Prostate gland (tissue), 2 donors: ENCODE data around the gene LIX1L. TPM values are rescaled to one million over a fixed set of nuclear protein-coding genes. Genes with fewer than 3 reads are reported as not detected.

ENCODE experiments used
- DNase-seq: peaks from one replicate; pipeline ENCODE4 v3.0.0-alpha.2; 2019; ENCODE audit warnings: low spot score
- H3K27ac ChIP-seq, 2 donors: fragments of 200-600 bp; sonication (generic); 2 replicates each; pipeline ENCODE4 v1.5.1; 2017 to 2019
- H3K27me3 ChIP-seq: fragments of 200-600 bp; sonication (generic); replicated peaks from 2 replicates; pipeline ENCODE4 v1.5.1; 2019; ENCODE audit not compliant: insufficient read depth
- H3K36me3 ChIP-seq, 2 donors: fragments of 200-600 bp; sonication (generic); 1 replicate in 1 of 2; 2 replicates in 1 of 2; pipeline versions ENCODE4 v1.5.1 to v1.8.1; 2017 to 2019
- H3K4me1 ChIP-seq: fragments of 200-600 bp; sonication (generic); replicated peaks from 2 replicates; pipeline ENCODE4 v1.5.1; 2019
- H3K4me3 ChIP-seq, 2 donors: fragments of 200-600 bp; sonication (generic); 2 replicates each; pipeline ENCODE4 v1.5.1; 2017 to 2019
- H3K9me3 ChIP-seq: fragments of 200-600 bp; sonication (generic); 2 replicates; pipeline ENCODE4 v1.5.1; 2017
- POLR2A ChIP-seq: fragments of 450-650 bp; IDR thresholded peaks from one replicate; pipeline ENCODE4 v1.6.1; 2016; ENCODE audit warnings: antibody characterized with exemption, mild to moderate bottlenecking
- POLR2AphosphoS5 ChIP-seq: sonication (generic); formaldehyde crosslinking; IDR thresholded peaks from one replicate; pipeline ENCODE4 v1.6.1; 2017; ENCODE audit warnings: antibody characterized with exemption
- WGBS: methylation state at CpG from one replicate; pipeline ENCODE4 v1.1.5; 2018; 5-methylcytosine and 5-hydroxymethylcytosine counted together
- intact Hi-C: fragments of 100-400 bp; cut with DNase I; formaldehyde crosslinking; loops from one replicate; pipeline ENCODE4 v1.14.2; 2022
- total RNA-seq, 2 donors: library from RNA; depleted of rRNA; stranded (reverse); fragments of >200 nt; gene quantifications; one replicate each; pipeline ENCODE4 v1.1.0, GENCODE V29; 2016
- TF ChIP-seq, protein P1 (sequence below), 4 experiments: fragments of 200-600 bp in 2 of 4; fragments of 450-650 bp in 2 of 4; sonication (generic) in 2 of 4; IDR thresholded peaks; 1 replicate in 3 of 4; 2 replicates in 1 of 4; pipeline ENCODE4 v1.5.1; 2016 to 2019; ENCODE audit warnings: antibody characterized with exemption in 4 of 4, mild to moderate bottlenecking in 2 of 4, moderate library complexity in 2 of 4

The LIX1L gene
- total RNA-seq, 2 donors from 2014 or later, result 30.0 to 31.8 TPM

DNA sequence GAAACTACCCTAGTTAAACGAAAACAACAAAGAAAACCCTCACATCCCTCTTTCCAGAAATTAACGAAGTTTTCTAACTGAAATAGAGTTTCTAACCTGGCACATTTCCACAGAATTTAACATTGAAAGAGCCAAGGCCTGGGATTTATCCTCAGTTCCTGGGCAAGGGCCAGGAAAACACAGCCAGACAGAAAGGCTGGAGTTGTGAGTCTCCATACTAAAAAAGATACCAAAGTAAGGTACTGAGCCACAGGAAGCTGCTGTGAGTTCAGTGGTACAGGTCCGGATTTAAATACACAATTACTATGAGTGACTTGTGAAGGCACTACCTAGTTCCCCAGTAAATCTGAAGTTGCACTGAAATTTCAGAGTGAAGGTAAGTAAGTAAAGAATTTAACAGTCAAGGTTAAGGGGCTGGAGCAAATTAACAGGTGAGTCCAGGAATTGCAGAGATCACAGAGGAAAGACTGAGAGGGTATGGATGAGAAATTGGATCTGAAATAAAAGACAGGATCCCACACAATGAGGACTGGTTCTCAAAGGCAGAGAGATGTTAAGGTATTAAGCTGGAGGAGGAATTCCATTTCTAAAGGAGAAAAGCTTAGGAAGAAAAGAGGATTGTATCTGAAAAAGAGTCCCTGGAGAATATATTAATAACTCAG is 905 bp downstream of the LIX1L start:
- 2% methylated on average over 3 of the region's 3 CpGs for WGBS
- H3K36me3 ChIP-seq, result no peaks in the 10 kb centered on the region
- no peak for DNase-seq
- peak overlapping the region; percentile 78 to 97 for H3K27ac ChIP-seq
- TF ChIP-seq POLR2A (no peak), POLR2AphosphoS5 (no peak)
- TF ChIP-seq, protein P1, sequence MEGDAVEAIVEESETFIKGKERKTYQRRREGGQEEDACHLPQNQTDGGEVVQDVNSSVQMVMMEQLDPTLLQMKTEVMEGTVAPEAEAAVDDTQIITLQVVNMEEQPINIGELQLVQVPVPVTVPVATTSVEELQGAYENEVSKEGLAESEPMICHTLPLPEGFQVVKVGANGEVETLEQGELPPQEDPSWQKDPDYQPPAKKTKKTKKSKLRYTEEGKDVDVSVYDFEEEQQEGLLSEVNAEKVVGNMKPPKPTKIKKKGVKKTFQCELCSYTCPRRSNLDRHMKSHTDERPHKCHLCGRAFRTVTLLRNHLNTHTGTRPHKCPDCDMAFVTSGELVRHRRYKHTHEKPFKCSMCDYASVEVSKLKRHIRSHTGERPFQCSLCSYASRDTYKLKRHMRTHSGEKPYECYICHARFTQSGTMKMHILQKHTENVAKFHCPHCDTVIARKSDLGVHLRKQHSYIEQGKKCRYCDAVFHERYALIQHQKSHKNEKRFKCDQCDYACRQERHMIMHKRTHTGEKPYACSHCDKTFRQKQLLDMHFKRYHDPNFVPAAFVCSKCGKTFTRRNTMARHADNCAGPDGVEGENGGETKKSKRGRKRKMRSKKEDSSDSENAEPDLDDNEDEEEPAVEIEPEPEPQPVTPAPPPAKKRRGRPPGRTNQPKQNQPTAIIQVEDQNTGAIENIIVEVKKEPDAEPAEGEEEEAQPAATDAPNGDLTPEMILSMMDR (IDR thresholded peaks at IDR 0.05), result no peak
- peak overlapping the region; percentile 55 to 80 for H3K4me3 ChIP-seq
- peaks cover 5% of the 10 kb centered on the region for H3K4me1 ChIP-seq
- H3K9me3 ChIP-seq, result no peaks in the 10 kb centered on the region
- H3K27me3 ChIP-seq, result no peaks in the 10 kb centered on the region
- intact Hi-C loops, result no loop called here

DNA sequence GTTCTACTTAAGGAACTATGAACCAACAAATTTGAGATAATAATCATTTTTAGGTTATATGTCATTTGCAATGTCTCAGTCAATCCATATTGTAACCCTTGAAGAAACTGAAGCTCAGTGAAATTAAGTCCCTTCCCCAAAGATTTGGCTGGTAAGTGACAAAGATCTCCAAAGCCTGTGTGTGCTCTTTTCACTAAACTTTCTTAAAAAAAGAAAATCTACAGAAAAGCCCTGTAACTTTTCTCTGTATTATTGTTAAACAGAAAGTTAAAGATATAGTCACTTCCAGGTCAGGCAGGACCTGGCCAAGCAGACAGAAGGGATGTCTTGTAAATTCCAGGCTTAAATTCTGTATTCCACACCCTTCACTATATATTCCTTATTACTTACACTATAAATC is 1.5 kb downstream of the LIX1L start:
- no peaks in the 10 kb centered on the region for H3K36me3 ChIP-seq
- peaks cover 5% of the 10 kb centered on the region for H3K4me1 ChIP-seq
- no peak for TF ChIP-seq POLR2A
- no peak for TF ChIP-seq POLR2AphosphoS5
- TF ChIP-seq, protein P1 (IDR thresholded peaks at IDR 0.05), result no peak
- peak overlapping the region; percentile 78 to 97 for H3K27ac ChIP-seq
- H3K27me3 ChIP-seq, result no peaks in the 10 kb centered on the region
- no peaks in the 10 kb centered on the region for H3K9me3 ChIP-seq
- peak overlapping the region; percentile 55 to 80 for H3K4me3 ChIP-seq
- DNase-seq, result no peak
- intact Hi-C loops, result no loop called here

DNA sequence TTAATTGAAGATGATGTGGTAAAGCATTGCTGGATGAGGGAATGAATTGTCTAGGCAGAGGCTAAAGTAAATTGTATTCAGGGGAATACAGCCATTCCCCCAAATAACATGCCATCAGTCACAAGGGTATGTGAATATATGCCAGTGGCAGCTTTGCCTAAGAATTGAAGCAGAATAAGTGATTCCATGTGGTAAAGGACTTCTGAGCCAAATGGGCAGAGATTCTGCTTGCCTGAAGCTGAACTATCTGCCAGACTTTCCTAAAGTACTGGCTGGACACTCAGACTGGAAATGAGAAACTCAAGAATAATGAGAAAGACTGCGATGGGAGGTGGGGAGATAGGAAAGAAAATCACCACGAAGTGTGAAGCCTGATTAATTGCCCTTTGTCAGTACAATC is 2.4 kb downstream of the LIX1L start:
- no peaks in the 10 kb centered on the region for H3K36me3 ChIP-seq
- H3K4me1 ChIP-seq, result peaks cover 5% of the 10 kb centered on the region
- H3K9me3 ChIP-seq, result no peaks in the 10 kb centered on the region
- WGBS, result 34% methylated on average over 2 of the region's 2 CpGs
- intact Hi-C loops, result no loop called here
- DNase-seq, result no peak
- no peaks in the 10 kb centered on the region for H3K27me3 ChIP-seq
- peak overlapping the region; percentile 11 to 97 for H3K27ac ChIP-seq
- H3K4me3 ChIP-seq, result no peak overlapping the region
- TF ChIP-seq POLR2A, result no peak
- TF ChIP-seq, protein P1 (IDR thresholded peaks at IDR 0.05), result no peak
- TF ChIP-seq POLR2AphosphoS5, result no peak

- WGBS, result 67% methylated on average over 6 of the region's 6 CpGs
- H3K4me1 ChIP-seq, result peaks cover 5% of the 10 kb centered on the region
- H3K4me3 ChIP-seq, result no peak overlapping the region
- peak overlapping the region; percentile 16 to 97 for H3K27ac ChIP-seq
- TF ChIP-seq POLR2A (no peak), POLR2AphosphoS5 (no peak)
- TF ChIP-seq, protein P1 (IDR thresholded peaks at IDR 0.05), result no peak
- H3K27me3 ChIP-seq, result no peaks in the 10 kb centered on the region
- intact Hi-C loops, result no loop called here
- no peaks in the 10 kb centered on the region for H3K36me3 ChIP-seq
- no peak for DNase-seq
- no peaks in the 10 kb centered on the region for H3K9me3 ChIP-seq
Measured at GRCh38 chr1:145953861-145954260, 4.0 kb downstream of the LIX1L start.

DNA sequence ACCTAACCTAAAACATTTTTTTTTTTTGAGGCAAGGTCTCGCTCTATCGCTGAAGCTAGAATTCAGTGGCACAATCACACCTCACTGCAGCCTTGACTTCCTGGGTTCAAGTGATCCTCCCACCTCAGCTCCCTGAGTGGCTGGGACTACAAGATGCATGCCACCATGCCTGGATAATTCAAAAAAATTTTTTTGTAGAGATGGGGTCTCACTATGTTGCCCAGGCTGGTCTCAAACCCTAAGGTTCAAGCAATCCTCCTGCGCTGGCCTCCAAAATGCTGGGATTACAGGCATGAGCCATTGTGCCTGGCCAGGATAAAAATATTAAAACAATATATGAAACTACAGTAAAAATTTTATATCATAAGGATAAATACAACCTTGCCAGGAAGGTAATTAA is 4.9 kb downstream of the LIX1L start:
- Histone ChIP-seq H3K27ac (no peak overlapping the region), H3K4me3 (no peak overlapping the region), H3K9me3 (no peaks in the 10 kb centered on the region), H3K36me3 (no peaks in the 10 kb centered on the region), H3K27me3 (no peaks in the 10 kb centered on the region), H3K4me1 (peaks cover 5% of the 10 kb centered on the region)
- no peak for TF ChIP-seq POLR2AphosphoS5
- TF ChIP-seq, protein P1 (IDR thresholded peaks at IDR 0.05), result no peak
- no peak for TF ChIP-seq POLR2A
- no peak for DNase-seq
- intact Hi-C loops, result no loop called here
- WGBS, result 99% methylated on average over 3 of the region's 3 CpGs
